WTC11 (cell line): ENCODE data around the gene HTR1E. TPM values are rescaled to one million over a fixed set of nuclear protein-coding genes. Genes with fewer than 3 reads are reported as not detected.

Experiments
- ATAC-seq: fragments of 200-7000 bp; cut with Tn5 transposase; 2 replicates; pipeline ENCODE4 v1.10.0; 2021; ENCODE audit warnings: mild to moderate bottlenecking, moderate library complexity
- Bru-seq: library from RNA; stranded (reverse); fragments of 400-500 nt; gene quantifications from one replicate; lab custom pipeline; 2021; lab: Mats Ljungman, UMichigan
- CTCF ChIA-PET: fragments of 300-600 bp; sonication (Branson Sonifier 250); formaldehyde crosslinking; loops from one replicate; lab custom pipeline; 2021; ENCODE audit warnings: antibody characterized with exemption; lab: Charles Lee
- POLR2A ChIA-PET: fragments of 350-600 bp; sonication (Branson Sonifier 250); formaldehyde crosslinking; loops from one replicate; lab custom pipeline; 2021; ENCODE audit warnings: antibody characterized with exemption; lab: Charles Lee
- DNase-seq: peaks from one replicate; pipeline ENCODE4 v3.0.0; 2021; ENCODE audit warnings: low spot score
- H3K27ac Mint-ChIP-seq: 2 replicates; pipeline ENCODE4 v1.8.0; 2021; ENCODE audit warnings: mixed read lengths
- H3K27me3 Mint-ChIP-seq: 2 replicates; pipeline ENCODE4 v1.8.0; 2021; ENCODE audit warnings: low read depth, mild to moderate bottlenecking, moderate library complexity, mixed read lengths
- H3K36me3 Mint-ChIP-seq: 2 replicates; pipeline ENCODE4 v1.8.0; 2021; ENCODE audit warnings: mixed read lengths
- H3K4me1 Mint-ChIP-seq: 2 replicates; pipeline ENCODE4 v1.8.0; 2022; ENCODE audit warnings: mixed read lengths
- H3K4me3 Mint-ChIP-seq: 2 replicates; pipeline ENCODE4 v1.8.0; 2021; ENCODE audit warnings: mild to moderate bottlenecking, moderate library complexity, mixed read lengths
- H3K9me3 Mint-ChIP-seq: 2 replicates; pipeline ENCODE4 v1.8.0; 2021; ENCODE audit warnings: mixed read lengths
- AFF4 ChIP-seq: sonication (generic); formaldehyde crosslinking; IDR thresholded peaks from 2 replicates; pipeline ENCODE4 v1.8.1; 2023; ENCODE audit warnings: mild to moderate bottlenecking, missing genetic modification reagents, borderline replicate concordance
- ATF6 ChIP-seq: sonication (generic); formaldehyde crosslinking; IDR thresholded peaks from 2 replicates; pipeline ENCODE4 v1.8.1; 2023; ENCODE audit warnings: mild to moderate bottlenecking, missing genetic modification reagents
- CBFB ChIP-seq: sonication (generic); formaldehyde crosslinking; IDR thresholded peaks from 2 replicates; pipeline ENCODE4 v1.8.1; 2022; ENCODE audit warnings: mild to moderate bottlenecking, low read depth, missing genetic modification reagents
- CTCF ChIP-seq: fragments of 200-600 bp; IDR thresholded peaks from 2 replicates; pipeline ENCODE4 v1.8.0; 2022; ENCODE audit warnings: antibody characterized with exemption
- E2F5 ChIP-seq: sonication (generic); formaldehyde crosslinking; IDR thresholded peaks from 2 replicates; pipeline ENCODE4 v1.8.1; 2022; ENCODE audit warnings: mild to moderate bottlenecking, moderate library complexity, missing genetic modification reagents
- ESRRA ChIP-seq: sonication (generic); formaldehyde crosslinking; IDR thresholded peaks from 2 replicates; pipeline ENCODE4 v1.8.1; 2022; ENCODE audit warnings: mild to moderate bottlenecking, missing genetic modification reagents, borderline replicate concordance
- ETV6 ChIP-seq: sonication (generic); formaldehyde crosslinking; IDR thresholded peaks from 2 replicates; pipeline ENCODE4 v1.8.1; 2022; ENCODE audit warnings: mild to moderate bottlenecking, missing genetic modification reagents
- FOXP1 ChIP-seq: sonication (generic); formaldehyde crosslinking; IDR thresholded peaks from 2 replicates; pipeline ENCODE4 v1.8.0; 2022; ENCODE audit warnings: missing genetic modification reagents, mild to moderate bottlenecking, moderate library complexity, borderline replicate concordance
- FOXP4 ChIP-seq: sonication (generic); formaldehyde crosslinking; IDR thresholded peaks from 2 replicates; pipeline ENCODE4 v1.8.0; 2022; ENCODE audit warnings: mild to moderate bottlenecking, missing genetic modification reagents
- MAX ChIP-seq: sonication (generic); formaldehyde crosslinking; IDR thresholded peaks from 2 replicates; pipeline ENCODE4 v1.8.0; 2022; ENCODE audit warnings: mild to moderate bottlenecking, missing genetic modification reagents
- PRDM15 ChIP-seq: sonication (generic); formaldehyde crosslinking; IDR thresholded peaks from 2 replicates; pipeline ENCODE4 v1.8.0; 2022; ENCODE audit warnings: missing genetic modification reagents
- PRRX2 ChIP-seq: fragments of 250-450 bp; sonication (Bioruptor Pico); IDR thresholded peaks from 2 replicates; pipeline ENCODE4 v1.8.0; 2021; ENCODE audit warnings: mild to moderate bottlenecking
- RELA ChIP-seq: sonication (generic); formaldehyde crosslinking; IDR thresholded peaks from 2 replicates; pipeline ENCODE4 v1.8.1; 2022; ENCODE audit warnings: missing genetic modification reagents, mild to moderate bottlenecking, borderline replicate concordance
- SMAD4 ChIP-seq: sonication (generic); formaldehyde crosslinking; IDR thresholded peaks from 2 replicates; pipeline ENCODE4 v1.8.0; 2022; ENCODE audit warnings: mild to moderate bottlenecking, missing genetic modification reagents
- ZBTB43 ChIP-seq: sonication (generic); formaldehyde crosslinking; IDR thresholded peaks from 2 replicates; pipeline ENCODE4 v1.8.1; 2023; ENCODE audit warnings: mild to moderate bottlenecking, missing genetic modification reagents
- ZNF232 ChIP-seq: sonication (generic); formaldehyde crosslinking; IDR thresholded peaks from 2 replicates; pipeline ENCODE4 v1.8.0; 2022; ENCODE audit warnings: mild to moderate bottlenecking, missing genetic modification reagents
- ZSCAN18 ChIP-seq: fragments of 250-450 bp; sonication (Bioruptor Pico); IDR thresholded peaks from 2 replicates; pipeline ENCODE4 v2.1.2; 2022; ENCODE audit warnings: mild to moderate bottlenecking, moderate library complexity
- long read RNA-seq, 3 experiments: library from RNA in 1 of 3; library from capped mRNA in 1 of 3; library from polyadenylated mRNA in 1 of 3; unstranded in 2 of 3; stranded (forward) in 1 of 3; transcript quantifications; one replicate each; pipeline ENCODE4 v2.0.0, GENCODE V29; 2021
- total RNA-seq: library from RNA; stranded (reverse); gene quantifications from 3 replicates; pipeline ENCODE4 v1.2.3, GENCODE V29; 2021

The HTR1E gene
- total RNA-seq (0.09 TPM in 2 of 3 replicates, not detected in the other), Bru-seq, nascent RNA (percentile 19 among the genes with signal in this experiment)
- long read RNA-seq, experiment 1 = 0 reads
- long read RNA-seq, experiment 2 = 0 reads
- long read RNA-seq, experiment 3 = 0 reads

GRCh38 chr6:86937219-86938079 lies at the start of gene HTR1E:
Gene HTR1E, plus strand, starts transcription at chr6:86937528. Its CDS starts 77,807 bp downstream, at chr6:87015335.
- no peaks in the 10 kb centered on the region for H3K9me3 Mint-ChIP-seq
- ChIA-PET POLR2A (no interaction called here), CTCF (interaction anchor here (0.6 to 4.5 kb wide), 22 partner anchors 9 to 1015 kb away, joined by 3 to 49 read pairs (median 3); no protein-coding TSS in a partner anchor)
- peaks cover 45% of the 10 kb centered on the region for H3K27me3 Mint-ChIP-seq
- H3K4me1 Mint-ChIP-seq = peaks cover 13% of the 10 kb centered on the region
- peak; percentile 63 for ATAC-seq
- no peaks in the 10 kb centered on the region for H3K36me3 Mint-ChIP-seq
- no peak within 1 kb of the TSS for H3K27ac Mint-ChIP-seq
- DNase-seq = no peak
- H3K4me3 Mint-ChIP-seq = peak within 1 kb of the TSS; percentile 73
- TF ChIP-seq ZSCAN18 (CRISPR knock-in tag) = no peak
- TF ChIP-seq ETV6 (CRISPR knock-in tag) = 0 out of 2 replicates have a peak, but pooled peaks have one; percentile 40
- 0 out of 2 replicates have a peak, but pooled peaks have one; percentile 76 for TF ChIP-seq CBFB (CRISPR knock-in tag)
- 0 out of 2 replicates have a peak, but pooled peaks have one; percentile 18 for TF ChIP-seq ZNF232
- no peak for TF ChIP-seq FOXP4 (CRISPR knock-in tag)
- TF ChIP-seq ZBTB43 = no peak
- TF ChIP-seq ATF6 = no peak
- TF ChIP-seq RELA (CRISPR knock-in tag) = peak; percentile 88
- peak; percentile 56; the same call in 1 of the 2 replicates for TF ChIP-seq PRDM15 (CRISPR knock-in tag)
- no peak for TF ChIP-seq AFF4
- TF ChIP-seq PRRX2 (CRISPR knock-in tag) = no peak
- peak; percentile 72 for TF ChIP-seq CTCF
- TF ChIP-seq FOXP1 (CRISPR knock-in tag) = peak; percentile 63; the same call in 1 of the 2 replicates
- TF ChIP-seq ESRRA (CRISPR knock-in tag) = peak; percentile 61; the same call in 1 of the 2 replicates
- TF ChIP-seq SMAD4 (CRISPR knock-in tag) = no peak
- peak; percentile 78 for TF ChIP-seq MAX (CRISPR knock-in tag)
- no peak; the same call in 1 of the 2 replicates for TF ChIP-seq E2F5
